Neural crest cell (in vitro differentiated cells): Measurements from ENCODE around the gene TGFBR3L. TPM values are rescaled to one million over a fixed set of nuclear protein-coding genes. Genes with fewer than 3 reads are reported as not detected.

Source experiments
- DNase-seq: peaks from one replicate; pipeline ENCODE4 v3.0.0; 2021; ENCODE audit warnings: low read depth, mixed read lengths, low spot score
- H3K27ac Mint-ChIP-seq: one replicate; pipeline ENCODE4 v1.8.0; 2021; ENCODE audit warnings: mild to moderate bottlenecking, mixed read lengths; ENCODE audit not compliant: unreplicated experiment
- H3K27me3 Mint-ChIP-seq: 2 replicates; pipeline ENCODE4 v1.8.0; 2021; ENCODE audit warnings: low read depth, mild to moderate bottlenecking, mixed read lengths
- H3K36me3 Mint-ChIP-seq: 2 replicates; pipeline ENCODE4 v1.8.0; 2021; ENCODE audit warnings: low read depth, mild to moderate bottlenecking, mixed read lengths
- H3K4me1 Mint-ChIP-seq: 2 replicates; pipeline ENCODE4 v1.8.0; 2021; ENCODE audit warnings: mixed read lengths
- H3K4me3 Mint-ChIP-seq: one replicate; pipeline ENCODE4 v1.8.0; 2021; ENCODE audit warnings: mild to moderate bottlenecking, mixed read lengths
- H3K9me3 Mint-ChIP-seq: 2 replicates; pipeline ENCODE4 v1.8.0; 2021; ENCODE audit warnings: mixed read lengths
- total RNA-seq: library from RNA; stranded (reverse); gene quantifications from 2 replicates; pipeline ENCODE4 v1.2.1, GENCODE V29; 2021
- TF ChIP-seq, protein P1 (sequence below): fragments of 200-600 bp; sonication (generic); conservative IDR thresholded peaks from 2 replicates; pipeline ENCODE4 v1.5.0; 2021; ENCODE audit warnings: antibody characterized with exemption, mild to moderate bottlenecking

Gene TGFBR3L
- total RNA-seq, 1 donor from 2014 or later: 0.44 TPM

DNA sequence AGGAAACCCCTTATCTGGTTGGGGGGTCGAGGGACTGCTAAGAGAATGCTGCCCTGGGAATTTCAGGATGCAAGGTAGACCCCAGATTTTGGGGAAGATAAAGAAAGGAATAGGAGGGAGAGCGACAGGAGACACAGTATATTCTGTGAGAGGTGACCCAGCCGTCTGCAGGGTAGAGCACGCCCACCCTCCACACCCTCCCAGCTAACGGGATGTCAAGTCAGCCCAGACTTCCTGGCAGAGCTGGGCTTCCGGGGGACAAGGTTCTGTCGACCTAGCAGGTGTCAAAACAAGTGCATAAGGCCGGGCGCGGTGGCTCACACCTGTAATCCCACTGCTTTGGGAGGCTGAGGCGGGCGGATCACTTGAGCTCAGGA lies 39.7 kb upstream of the TGFBR3L start:
- H3K36me3 Mint-ChIP-seq: no peaks in the 10 kb centered on the region
- H3K9me3 Mint-ChIP-seq: peaks cover 3% of the 10 kb centered on the region
- H3K4me3 Mint-ChIP-seq: peak overlapping the region; percentile 87
- no peak overlapping the region for H3K27ac Mint-ChIP-seq
- DNase-seq: no peak
- TF ChIP-seq, protein P1, sequence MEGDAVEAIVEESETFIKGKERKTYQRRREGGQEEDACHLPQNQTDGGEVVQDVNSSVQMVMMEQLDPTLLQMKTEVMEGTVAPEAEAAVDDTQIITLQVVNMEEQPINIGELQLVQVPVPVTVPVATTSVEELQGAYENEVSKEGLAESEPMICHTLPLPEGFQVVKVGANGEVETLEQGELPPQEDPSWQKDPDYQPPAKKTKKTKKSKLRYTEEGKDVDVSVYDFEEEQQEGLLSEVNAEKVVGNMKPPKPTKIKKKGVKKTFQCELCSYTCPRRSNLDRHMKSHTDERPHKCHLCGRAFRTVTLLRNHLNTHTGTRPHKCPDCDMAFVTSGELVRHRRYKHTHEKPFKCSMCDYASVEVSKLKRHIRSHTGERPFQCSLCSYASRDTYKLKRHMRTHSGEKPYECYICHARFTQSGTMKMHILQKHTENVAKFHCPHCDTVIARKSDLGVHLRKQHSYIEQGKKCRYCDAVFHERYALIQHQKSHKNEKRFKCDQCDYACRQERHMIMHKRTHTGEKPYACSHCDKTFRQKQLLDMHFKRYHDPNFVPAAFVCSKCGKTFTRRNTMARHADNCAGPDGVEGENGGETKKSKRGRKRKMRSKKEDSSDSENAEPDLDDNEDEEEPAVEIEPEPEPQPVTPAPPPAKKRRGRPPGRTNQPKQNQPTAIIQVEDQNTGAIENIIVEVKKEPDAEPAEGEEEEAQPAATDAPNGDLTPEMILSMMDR: no peak
- peaks cover 19% of the 10 kb centered on the region for H3K4me1 Mint-ChIP-seq
- peaks cover 21% of the 10 kb centered on the region for H3K27me3 Mint-ChIP-seq

DNA sequence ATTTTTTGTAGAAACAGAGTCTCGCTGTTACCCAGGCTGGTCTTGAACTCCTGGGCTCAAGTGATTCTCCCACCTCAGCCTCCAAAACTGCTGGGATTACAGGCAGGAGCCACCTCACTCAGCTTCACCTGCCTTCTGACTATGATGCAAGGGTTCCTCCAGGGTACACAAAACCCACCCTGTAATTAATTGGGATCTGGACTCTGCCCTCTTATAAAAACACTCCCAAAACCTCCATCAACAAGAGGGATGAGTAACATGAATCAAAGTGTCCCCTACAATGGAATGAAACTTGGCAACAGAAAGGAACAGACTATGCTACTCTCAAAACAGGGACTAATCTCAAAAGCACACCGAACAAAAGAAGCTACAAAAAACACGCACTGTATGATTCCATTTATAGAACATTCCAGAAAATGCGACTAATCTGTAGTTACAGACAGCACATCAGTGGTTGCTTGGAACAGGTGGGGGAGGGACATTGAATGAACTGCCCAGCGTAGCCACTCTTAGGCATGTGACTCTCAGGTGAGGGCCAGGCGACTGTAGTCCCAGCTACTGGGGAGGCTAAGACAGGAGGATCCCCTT lies 37.3 kb upstream of the TGFBR3L start:
- no peak for DNase-seq
- TF ChIP-seq, protein P1: no peak
- H3K27ac Mint-ChIP-seq: no peak overlapping the region
- H3K4me1 Mint-ChIP-seq: peaks cover 3% of the 10 kb centered on the region
- H3K4me3 Mint-ChIP-seq: peak overlapping the region; percentile 44
- H3K27me3 Mint-ChIP-seq: peaks cover 9% of the 10 kb centered on the region
- H3K36me3 Mint-ChIP-seq: no peaks in the 10 kb centered on the region
- H3K9me3 Mint-ChIP-seq: no peaks in the 10 kb centered on the region

DNA sequence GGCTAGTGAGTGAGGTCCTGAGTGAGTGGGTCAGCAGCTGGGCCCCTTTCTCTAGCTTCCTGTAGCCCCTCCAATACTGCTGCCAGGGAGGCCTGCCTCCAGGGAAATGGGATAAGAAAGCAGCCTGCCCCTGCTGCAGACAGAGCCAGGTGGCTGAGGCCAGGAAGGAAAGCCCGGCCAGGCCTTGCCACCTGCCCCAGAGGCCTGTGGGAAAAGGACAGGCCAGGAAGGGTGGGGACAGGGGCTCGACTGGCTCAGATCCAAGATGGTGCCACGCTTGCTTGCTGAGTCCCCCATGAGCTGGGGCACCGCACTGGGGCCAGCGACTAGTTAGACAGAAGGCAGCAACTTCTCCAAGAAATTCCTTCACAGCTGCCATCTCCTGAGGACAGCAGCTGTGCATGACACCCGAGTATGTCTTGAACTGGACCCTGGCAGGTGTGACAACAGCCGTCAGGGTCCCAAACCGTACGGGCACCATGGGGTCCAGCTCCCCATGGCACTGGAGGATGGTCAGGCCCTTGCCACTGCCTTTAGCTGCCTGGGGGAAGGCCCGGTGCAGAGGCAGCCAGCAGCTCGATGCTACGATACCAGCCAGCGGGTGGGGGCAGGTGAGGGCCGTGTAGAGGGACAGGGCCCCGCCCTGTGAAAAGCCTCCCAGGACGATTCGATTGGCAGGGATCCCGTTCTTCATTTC lies 35.4 kb upstream of the TGFBR3L start:
- TF ChIP-seq, protein P1: no peak
- H3K27ac Mint-ChIP-seq: no peak overlapping the region
- peaks cover 7% of the 10 kb centered on the region for H3K27me3 Mint-ChIP-seq
- no peaks in the 10 kb centered on the region for H3K36me3 Mint-ChIP-seq
- peaks cover 3% of the 10 kb centered on the region for H3K4me1 Mint-ChIP-seq
- H3K9me3 Mint-ChIP-seq: no peaks in the 10 kb centered on the region
- no peak for DNase-seq
- peak overlapping the region; percentile 27 for H3K4me3 Mint-ChIP-seq

DNA sequence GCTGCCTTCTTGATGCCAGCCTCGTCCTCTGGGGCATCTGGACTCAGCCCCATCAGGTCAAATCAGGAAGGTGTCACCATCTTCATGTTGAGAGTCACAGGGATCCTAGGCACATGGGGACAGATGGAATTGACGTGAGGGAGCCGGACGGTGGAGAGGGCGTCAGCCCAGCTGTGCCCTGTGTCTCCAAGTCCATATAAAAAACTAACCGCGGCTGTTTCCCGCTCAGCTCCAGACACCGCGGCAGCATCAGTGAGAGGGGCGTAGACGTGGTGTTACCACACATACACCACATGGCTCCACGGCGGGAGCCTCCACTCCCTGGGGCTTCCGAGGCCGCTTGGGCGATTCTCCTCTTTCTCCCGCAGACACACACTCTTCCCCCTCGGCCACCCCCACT lies 34.8 kb upstream of the TGFBR3L start:
- Mint-ChIP-seq H3K4me3 (peak overlapping the region; percentile 27), H3K4me1 (peaks cover under 1% of the 10 kb centered on the region), H3K27ac (no peak overlapping the region), H3K9me3 (no peaks in the 10 kb centered on the region), H3K27me3 (peaks cover 3% of the 10 kb centered on the region), H3K36me3 (no peaks in the 10 kb centered on the region)
- TF ChIP-seq, protein P1: no peak
- no peak for DNase-seq

DNA sequence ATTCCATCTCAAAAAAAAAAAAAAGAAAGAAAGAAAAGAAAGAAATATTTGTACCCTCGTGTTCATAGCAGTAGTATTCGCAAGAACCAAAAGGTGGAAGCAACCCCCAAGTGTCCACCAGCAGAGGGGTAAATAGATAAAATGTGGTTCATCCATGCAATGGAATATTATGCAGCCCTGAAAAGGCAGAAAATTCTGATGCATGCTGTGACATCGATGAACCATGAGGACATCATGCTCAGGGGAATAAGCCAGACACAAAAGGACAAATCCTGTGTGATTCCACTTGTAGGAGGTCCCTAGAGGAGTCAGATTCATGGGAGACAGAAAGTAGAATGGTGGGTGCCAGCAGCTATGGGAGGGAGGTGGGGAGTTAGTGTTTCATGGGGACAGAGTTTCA lies 32.7 kb upstream of the TGFBR3L start:
- no peak overlapping the region for H3K4me3 Mint-ChIP-seq
- no peak overlapping the region for H3K27ac Mint-ChIP-seq
- H3K27me3 Mint-ChIP-seq: peaks cover 16% of the 10 kb centered on the region
- no peak for DNase-seq
- H3K4me1 Mint-ChIP-seq: no peaks in the 10 kb centered on the region
- H3K9me3 Mint-ChIP-seq: no peaks in the 10 kb centered on the region
- TF ChIP-seq, protein P1: no peak
- no peaks in the 10 kb centered on the region for H3K36me3 Mint-ChIP-seq
